ENCODE results near the gene RFPL3.
"Not testable (repeated sequence)": the region's sequence is repeated elsewhere in the genome, so short reads cannot be mapped to it uniquely, and the experiment has no call there.

The RFPL3 gene

GRCh38 chr22:32331236-32331917 lies 26.3 kb upstream of the RFPL3 start:
- no peak for DNase-seq

- DNase-seq = no peak
These were observed 25.5 kb upstream of the RFPL3 start for GRCh38 chr22:32331918-32332725.

- no peak for DNase-seq
These were observed 24.4 kb upstream of the RFPL3 start for GRCh38 chr22:32333141-32333768.

- DNase-seq = no peak
These were observed 23.7 kb upstream of the RFPL3 start for GRCh38 chr22:32333769-32334659.

- DNase-seq = no peak
These were observed 22.9 kb upstream of the RFPL3 start for GRCh38 chr22:32334660-32335365.

- no peak for DNase-seq
These were observed 22.2 kb upstream of the RFPL3 start for GRCh38 chr22:32335471-32335870.

- DNase-seq = no peak
These were observed 21.5 kb upstream of the RFPL3 start for GRCh38 chr22:32336121-32336603.

- no peak for DNase-seq
These were observed 20.8 kb upstream of the RFPL3 start for GRCh38 chr22:32336771-32337424.

GRCh38 chr22:32337425-32337824 lies 20.2 kb upstream of the RFPL3 start:
- DNase-seq = not testable (repeated sequence)

GRCh38 chr22:32338757-32339156 lies 18.9 kb upstream of the RFPL3 start:
- no peak for DNase-seq

- DNase-seq = no peak
These were observed 18.3 kb upstream of the RFPL3 start for GRCh38 chr22:32339190-32340012.

- DNase-seq = no peak
These were observed 17.3 kb upstream of the RFPL3 start for GRCh38 chr22:32340411-32340810.

GRCh38 chr22:32341122-32341740 lies 16.4 kb upstream of the RFPL3 start:
- DNase-seq = no peak

- no peak for DNase-seq
These were observed 14.7 kb upstream of the RFPL3 start for GRCh38 chr22:32342977-32343376.

GRCh38 chr22:32343941-32344340 lies 13.7 kb upstream of the RFPL3 start:
- DNase-seq = no peak

GRCh38 chr22:32348031-32348611 lies 9.5 kb upstream of the RFPL3 start:
- no peak for DNase-seq

- not testable (repeated sequence) for DNase-seq
These were observed 5.8 kb upstream of the RFPL3 start for GRCh38 chr22:32351875-32352274.

- DNase-seq = no peak
These were observed 5.0 kb upstream of the RFPL3 start for GRCh38 chr22:32352681-32353080.

- DNase-seq = no peak
These were observed 4.4 kb upstream of the RFPL3 start for GRCh38 chr22:32353292-32353691.

GRCh38 chr22:32353840-32354239 lies 3.8 kb upstream of the RFPL3 start:
- DNase-seq = no peak

All from amniotic stem cell (primary cell).